HG03108 (cell line): Measurements from ENCODE around the gene DIS3L.
"Not testable (repeated sequence)": the region's sequence is repeated elsewhere in the genome, so short reads cannot be mapped to it uniquely, and the experiment has no call there.

ENCODE experiments used
- ATAC-seq: cut with Tn5 transposase; IDR thresholded peaks from one replicate; pipeline ENCODE4 v1.9.1; 2021; ENCODE audit warnings: moderate library complexity; ENCODE audit not compliant: unreplicated experiment

The DIS3L gene

GRCh38 chr15:66276546-66276945, 16.8 kb upstream of the DIS3L start:
- no peak for ATAC-seq

GRCh38 chr15:66278056-66278455, 15.3 kb upstream of the DIS3L start:
- ATAC-seq, result no peak

GRCh38 chr15:66278671-66279070, 14.7 kb upstream of the DIS3L start:
- no peak for ATAC-seq

GRCh38 chr15:66284271-66284670, 9.1 kb upstream of the DIS3L start:
- no peak for ATAC-seq

- ATAC-seq, result no peak
Observed at GRCh38 chr15:66285533-66286280, 7.7 kb upstream of the DIS3L start.

GRCh38 chr15:66287461-66288057, 5.8 kb upstream of the DIS3L start:
- no peak for ATAC-seq

GRCh38 chr15:66288093-66288492, 5.3 kb upstream of the DIS3L start:
- ATAC-seq, result no peak

GRCh38 chr15:66288551-66289185, 4.7 kb upstream of the DIS3L start:
- no peak for ATAC-seq

- no peak for ATAC-seq
Observed at GRCh38 chr15:66290007-66290406, 3.4 kb upstream of the DIS3L start.

GRCh38 chr15:66290518-66290917, 2.9 kb upstream of the DIS3L start:
- ATAC-seq, result no peak

GRCh38 chr15:66291816-66292570, 1.4 kb upstream of the DIS3L start:
- no peak for ATAC-seq

- no peak for ATAC-seq
Observed at GRCh38 chr15:66292571-66293418, 573 bp upstream of the DIS3L start.

- peak; percentile 15 for ATAC-seq
Observed at GRCh38 chr15:66294157-66294931, 976 bp downstream of the DIS3L start.

GRCh38 chr15:66294932-66295235, 1.5 kb downstream of the DIS3L start:
- no peak for ATAC-seq

GRCh38 chr15:66296186-66296585, 2.8 kb downstream of the DIS3L start:
- ATAC-seq, result no peak

GRCh38 chr15:66298803-66299251, 5.5 kb downstream of the DIS3L start:
- ATAC-seq, result no peak

- no peak for ATAC-seq
Observed at GRCh38 chr15:66302489-66303278, 9.3 kb downstream of the DIS3L start.

- not testable (repeated sequence) for ATAC-seq
Observed at GRCh38 chr15:66304425-66304824, 11.1 kb downstream of the DIS3L start.

- ATAC-seq, result no peak
Observed at GRCh38 chr15:66306381-66306780, 13.0 kb downstream of the DIS3L start.
